PC-9 (cell line): ENCODE data around the gene SYNDIG1L. TPM values are rescaled to one million over a fixed set of nuclear protein-coding genes. Genes with fewer than 3 reads are reported as not detected.

Experiments
- Bru-seq: library from RNA; stranded (reverse); fragments of 400-500 nt; gene quantifications from one replicate; lab custom pipeline; 2021; lab: Mats Ljungman, UMichigan
- BruChase-seq, 2 experiments: library from RNA; stranded (reverse); fragments of 400-500 nt; gene quantifications; one replicate each; lab custom pipeline; 2021; lab: Mats Ljungman, UMichigan
- BruUV-seq: library from RNA; stranded (reverse); fragments of 400-500 nt; replicated peaks from 2 replicates; lab custom pipeline; 2021; lab: Mats Ljungman, UMichigan
- CTCF ChIA-PET: fragments of 300-600 bp; sonication (Branson Sonifier 250); formaldehyde crosslinking; loops from one replicate; lab custom pipeline; 2022; ENCODE audit warnings: antibody characterized with exemption; lab: Charles Lee
- POLR2A ChIA-PET: fragments of 300-600 bp; sonication (Branson Sonifier 250); formaldehyde crosslinking; loops from one replicate; lab custom pipeline; 2022; ENCODE audit warnings: antibody characterized with exemption; ENCODE audit not compliant: unreplicated experiment; lab: Charles Lee
- DNase-seq, 2 experiments: peaks; one replicate each; pipeline versions ENCODE4 v3.0.0 to v3.0.0-alpha.2; 2015 to 2022; ENCODE audit warnings: mixed read lengths in 1 of 2
- H2AFZ ChIP-seq: fragments of 200-600 bp; sonication (generic); 2 replicates; pipeline ENCODE4 v1.8.1; 2017; ENCODE audit warnings: antibody characterized with exemption
- H3F3A ChIP-seq: fragments of 200-600 bp; sonication (generic); 2 replicates; pipeline ENCODE4 v1.8.1; 2017; ENCODE audit warnings: antibody characterized with exemption, mild to moderate bottlenecking, low read depth; ENCODE audit not compliant: insufficient read depth
- H3K27ac ChIP-seq: fragments of 200-600 bp; sonication (generic); 2 replicates; pipeline ENCODE4 v1.6.1; 2016; ENCODE audit warnings: mixed run types
- H3K27me3 ChIP-seq: fragments of 200-600 bp; sonication (generic); 2 replicates; pipeline ENCODE4 v1.6.1; 2016; ENCODE audit warnings: low read depth, mixed run types; ENCODE audit not compliant: insufficient read depth
- H3K36me3 ChIP-seq: fragments of 200-600 bp; sonication (generic); 2 replicates; pipeline ENCODE4 v1.6.1; 2016; ENCODE audit warnings: low read depth, mixed run types
- H3K4me1 ChIP-seq: fragments of 200-600 bp; sonication (generic); replicated peaks from 2 replicates; pipeline ENCODE4 v1.6.1; 2016; ENCODE audit warnings: mixed run types; ENCODE audit not compliant: insufficient read depth
- H3K4me2 ChIP-seq: fragments of 200-600 bp; sonication (generic); 2 replicates; pipeline ENCODE4 v1.6.1; 2017; ENCODE audit warnings: mixed run types
- H3K4me3 ChIP-seq: fragments of 200-600 bp; sonication (generic); 2 replicates; pipeline ENCODE4 v1.6.1; 2016; ENCODE audit warnings: mixed run types
- H3K79me2 ChIP-seq: fragments of 200-600 bp; sonication (generic); 2 replicates; pipeline ENCODE4 v1.6.1; 2017; ENCODE audit warnings: low read depth, mixed run types
- H3K9me2 ChIP-seq: fragments of 200-600 bp; sonication (generic); 2 replicates; pipeline ENCODE4 v1.8.1; 2017; ENCODE audit warnings: mild to moderate bottlenecking; ENCODE audit not compliant: insufficient read depth
- H3K9me3 ChIP-seq: fragments of 200-600 bp; sonication (generic); 2 replicates; pipeline ENCODE4 v1.8.1; 2016; ENCODE audit warnings: low read depth; ENCODE audit not compliant: insufficient read depth
- H4K20me1 ChIP-seq: fragments of 200-600 bp; sonication (generic); 2 replicates; pipeline ENCODE4 v1.8.1; 2017; ENCODE audit not compliant: insufficient read depth
- EZH2 ChIP-seq: fragments of 200-600 bp; sonication (generic); IDR thresholded peaks from 2 replicates; pipeline ENCODE4 v1.8.0; 2017; ENCODE audit warnings: antibody characterized with exemption, low read depth
- intact Hi-C: fragments of 100-400 bp; cut with micrococcal nuclease; formaldehyde crosslinking; loops from one replicate; pipeline ENCODE4 v1.10.0; 2022; ENCODE audit not compliant: unreplicated experiment
- long read RNA-seq: library from polyadenylated mRNA; stranded (forward); transcript quantifications from one replicate; pipeline ENCODE4 v2.0.0, GENCODE V29; 2022
- total RNA-seq: library from RNA; stranded (reverse); gene quantifications from 2 replicates; pipeline ENCODE4 v1.2.3, GENCODE V29; 2021
- TF ChIP-seq, protein P1 (sequence below): fragments of 200-600 bp; sonication (generic); conservative IDR thresholded peaks from 2 replicates; pipeline ENCODE4 v1.6.1; 2017; ENCODE audit warnings: mixed run types, antibody characterized with exemption, mild to moderate bottlenecking, moderate library complexity

SYNDIG1L gene
- total RNA-seq (0.38 and 0.52 TPM in 2 replicates), Bru-seq, nascent RNA (percentile 21 among the genes with signal in this experiment), BruChase-seq, experiment 1, labeled RNA remaining after a 2-hour chase (percentile 37 among the genes with signal in this experiment), BruChase-seq, experiment 2, labeled RNA remaining after a 6-hour chase (percentile 19 among the genes with signal in this experiment)
- long read RNA-seq: 0 reads

GRCh38 chr14:74426202-74426582 lies at the start of gene SYNDIG1L:
Gene SYNDIG1L (minus strand): TSS chr14:74426210. CDS start chr14:74409744, 16,466 bp downstream.
- no peaks in the 10 kb centered on the region for H3K4me1 ChIP-seq
- POLR2A ChIA-PET: no interaction called here
- intact Hi-C loops: no loop called here
- no peak within 1 kb of the TSS for H2AFZ ChIP-seq
- H4K20me1 ChIP-seq: no peaks in the 10 kb centered on the region
- CTCF ChIA-PET: no interaction called here
- DNase-seq: no peak
- H3K9me3 ChIP-seq: no peaks in the 10 kb centered on the region
- no peak within 1 kb of the TSS for H3K27ac ChIP-seq
- TF ChIP-seq EZH2: no peak
- TF ChIP-seq, protein P1, sequence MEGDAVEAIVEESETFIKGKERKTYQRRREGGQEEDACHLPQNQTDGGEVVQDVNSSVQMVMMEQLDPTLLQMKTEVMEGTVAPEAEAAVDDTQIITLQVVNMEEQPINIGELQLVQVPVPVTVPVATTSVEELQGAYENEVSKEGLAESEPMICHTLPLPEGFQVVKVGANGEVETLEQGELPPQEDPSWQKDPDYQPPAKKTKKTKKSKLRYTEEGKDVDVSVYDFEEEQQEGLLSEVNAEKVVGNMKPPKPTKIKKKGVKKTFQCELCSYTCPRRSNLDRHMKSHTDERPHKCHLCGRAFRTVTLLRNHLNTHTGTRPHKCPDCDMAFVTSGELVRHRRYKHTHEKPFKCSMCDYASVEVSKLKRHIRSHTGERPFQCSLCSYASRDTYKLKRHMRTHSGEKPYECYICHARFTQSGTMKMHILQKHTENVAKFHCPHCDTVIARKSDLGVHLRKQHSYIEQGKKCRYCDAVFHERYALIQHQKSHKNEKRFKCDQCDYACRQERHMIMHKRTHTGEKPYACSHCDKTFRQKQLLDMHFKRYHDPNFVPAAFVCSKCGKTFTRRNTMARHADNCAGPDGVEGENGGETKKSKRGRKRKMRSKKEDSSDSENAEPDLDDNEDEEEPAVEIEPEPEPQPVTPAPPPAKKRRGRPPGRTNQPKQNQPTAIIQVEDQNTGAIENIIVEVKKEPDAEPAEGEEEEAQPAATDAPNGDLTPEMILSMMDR: no peak
- H3K4me2 ChIP-seq: no peak within 1 kb of the TSS
- 0 out of 2 replicates have a peak, but pooled peaks cover 10% of the 10 kb centered on the region for H3K27me3 ChIP-seq
- no peaks in the 10 kb centered on the region for H3K79me2 ChIP-seq
- H3K9me2 ChIP-seq: no peaks in the 10 kb centered on the region
- BruUV-seq: no TSS peak
- H3K4me3 ChIP-seq: no peak within 1 kb of the TSS
- no peaks in the 10 kb centered on the region for H3K36me3 ChIP-seq
- H3F3A ChIP-seq: no peaks in the 10 kb centered on the region

GRCh38 chr14:74475678-74476077 lies 49.7 kb upstream of the SYNDIG1L start:
- H3F3A ChIP-seq: no peaks in the 10 kb centered on the region; the same call in 1 of the 2 replicates
- no peaks in the 10 kb centered on the region for H3K79me2 ChIP-seq
- H3K4me3 ChIP-seq: no peak overlapping the region
- no peaks in the 10 kb centered on the region for H3K9me2 ChIP-seq
- H3K27ac ChIP-seq: no peak overlapping the region
- intact Hi-C loops: no loop called here
- BruUV-seq: no TSS peak
- TF ChIP-seq EZH2: no peak
- TF ChIP-seq, protein P1: no peak
- H4K20me1 ChIP-seq: no peaks in the 10 kb centered on the region; the same call in 1 of the 2 replicates
- H2AFZ ChIP-seq: no peak overlapping the region
- no peak overlapping the region for H3K4me2 ChIP-seq
- ChIA-PET CTCF (no interaction called here), POLR2A (interaction anchor here (0.5 kb wide), 1 partner anchor 28 kb away, joined by 3 read pairs; no protein-coding TSS in a partner anchor)
- H3K27me3 ChIP-seq: no peaks in the 10 kb centered on the region
- DNase-seq: no peak
- H3K4me1 ChIP-seq: no peaks in the 10 kb centered on the region
- peaks cover 34% of the 10 kb centered on the region for H3K36me3 ChIP-seq
- no peaks in the 10 kb centered on the region for H3K9me3 ChIP-seq

GRCh38 chr14:74474376-74474775 lies 48.4 kb upstream of the SYNDIG1L start:
- no TSS peak for BruUV-seq
- H3K36me3 ChIP-seq: peaks cover 26% of the 10 kb centered on the region
- no peaks in the 10 kb centered on the region for H3K9me3 ChIP-seq
- no peak overlapping the region for H3K27ac ChIP-seq
- POLR2A ChIA-PET: no interaction called here
- no peaks in the 10 kb centered on the region for H3K9me2 ChIP-seq
- TF ChIP-seq EZH2: no peak
- TF ChIP-seq, protein P1: no peak
- no peaks in the 10 kb centered on the region for H3K4me1 ChIP-seq
- intact Hi-C loops: no loop called here
- no peak overlapping the region for H3K4me2 ChIP-seq
- DNase-seq: no peak
- H3F3A ChIP-seq: no peaks in the 10 kb centered on the region; the same call in 1 of the 2 replicates
- no peaks in the 10 kb centered on the region for H3K27me3 ChIP-seq
- H4K20me1 ChIP-seq: no peaks in the 10 kb centered on the region; the same call in 1 of the 2 replicates
- CTCF ChIA-PET: no interaction called here
- H3K79me2 ChIP-seq: no peaks in the 10 kb centered on the region
- no peak overlapping the region for H3K4me3 ChIP-seq
- H2AFZ ChIP-seq: no peak overlapping the region
